Activated CD4-positive, CD25-positive, alpha-beta regulatory T cell treated with anti-CD3 and anti-CD28 coated beads, Interleukin-2, amount 50 U/mL, for 24 hours (primary cell): ENCODE data around the gene CRHBP.

Experiments used
- ATAC-seq, 2 donors: fragments of 150-1000 bp; cut with Tn5 transposase; one replicate each; pipeline ENCODE4 v1.10.0; 2021; ENCODE audit warnings: mild to moderate bottlenecking in 1 of 2, moderate library complexity in 1 of 2

Gene CRHBP

GRCh38 chr5:77015938-77016569 lies 63.2 kb downstream of the CRHBP start:
- no peak for ATAC-seq

GRCh38 chr5:77016962-77017361 lies 64.1 kb downstream of the CRHBP start:
- ATAC-seq = no peak

DNA sequence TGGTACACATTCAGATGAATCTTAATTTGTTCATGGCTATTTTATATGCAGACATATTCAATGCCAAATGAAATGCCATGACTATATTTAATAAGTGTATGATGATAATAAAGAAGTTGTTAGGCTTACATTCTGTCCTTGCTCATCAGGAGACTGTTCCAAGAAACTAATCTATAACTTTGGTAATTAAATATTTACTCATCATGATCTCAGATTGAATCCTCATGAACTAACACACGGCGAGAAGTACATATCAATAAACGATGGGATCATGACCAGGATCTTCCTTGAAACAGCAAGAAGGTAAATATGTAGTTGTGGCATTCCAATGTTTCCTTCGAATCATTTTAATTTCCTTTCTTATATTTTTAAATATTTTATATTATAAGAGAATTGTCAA lies 64.8 kb downstream of the CRHBP start:
- no peak for ATAC-seq
